GM18517 (cell line): ENCODE results near the gene GCHFR.

Source experiments
- ATAC-seq: cut with Tn5 transposase; IDR thresholded peaks from one replicate; pipeline ENCODE4 v1.9.1; 2021; ENCODE audit warnings: mild to moderate bottlenecking, moderate library complexity; ENCODE audit not compliant: unreplicated experiment

Gene GCHFR

GRCh38 chr15:40754883-40755811 is 8.7 kb upstream of the GCHFR start, which contains the start of gene RMDN3:
Gene RMDN3 (minus strand): TSS chr15:40755254. CDS start chr15:40754783, 471 bp downstream.
- peak; percentile 62 for ATAC-seq

GRCh38 chr15:40755812-40756208 is 8.1 kb upstream of the GCHFR start:
- ATAC-seq: no peak

DNA sequence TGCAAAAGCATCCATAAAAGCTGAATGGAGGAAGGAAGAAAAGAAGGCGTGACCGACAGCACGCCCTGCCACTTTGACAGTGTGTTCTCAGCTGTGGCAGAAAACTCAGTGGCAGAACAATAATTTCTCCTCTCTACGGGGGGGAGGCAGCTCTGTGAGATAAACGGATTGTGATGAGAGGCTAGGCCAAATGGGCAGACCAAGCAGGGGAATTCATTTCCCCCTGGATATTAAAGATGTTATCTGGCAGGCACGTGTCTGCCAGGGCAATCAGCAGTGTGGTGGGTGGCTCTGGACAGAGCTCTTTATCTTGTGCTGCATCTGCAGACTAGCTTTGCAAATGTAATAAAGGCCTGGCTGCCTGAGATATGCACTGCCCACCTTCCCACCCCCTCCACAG is 6.9 kb upstream of the GCHFR start:
- no peak for ATAC-seq

- ATAC-seq: no peak
Measured at GRCh38 chr15:40759961-40760360, 3.9 kb upstream of the GCHFR start.

- ATAC-seq: no peak
Measured at GRCh38 chr15:40762919-40763800, 708 bp upstream of the GCHFR start.

- no peak for ATAC-seq
Measured at GRCh38 chr15:40764629-40765103, 798 bp downstream of the GCHFR start.

DNA sequence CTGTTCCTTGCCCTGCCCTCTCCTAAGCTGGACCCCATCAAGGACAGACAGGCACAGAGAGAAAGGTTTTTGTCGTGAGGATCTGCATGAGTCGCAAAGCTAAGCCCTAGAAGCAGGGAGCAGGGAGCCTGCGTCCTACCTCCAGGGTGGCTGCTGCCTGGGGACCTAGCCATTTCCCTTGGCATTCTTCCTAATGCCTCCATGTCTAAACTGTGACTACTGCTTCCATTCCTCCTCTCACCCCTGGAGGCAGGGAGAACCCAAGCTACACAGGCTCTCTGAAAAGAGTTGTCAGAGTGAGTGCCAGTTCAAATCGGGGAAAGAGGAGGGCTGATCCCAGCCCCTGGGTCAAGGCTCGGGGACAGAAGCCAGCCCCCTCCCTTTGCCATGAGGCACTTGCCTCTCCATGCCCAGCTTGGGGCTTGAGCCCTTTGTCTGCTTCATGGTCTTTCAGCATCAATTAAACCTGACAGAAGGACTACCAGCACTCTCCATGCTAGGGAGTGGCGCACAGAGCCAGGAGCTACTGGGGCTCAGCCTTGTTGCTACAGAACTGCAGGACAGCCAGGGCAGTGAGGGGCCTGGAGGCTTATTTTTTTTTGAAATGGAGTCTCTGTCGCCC is 2.4 kb downstream of the GCHFR start:
- ATAC-seq: no peak

DNA sequence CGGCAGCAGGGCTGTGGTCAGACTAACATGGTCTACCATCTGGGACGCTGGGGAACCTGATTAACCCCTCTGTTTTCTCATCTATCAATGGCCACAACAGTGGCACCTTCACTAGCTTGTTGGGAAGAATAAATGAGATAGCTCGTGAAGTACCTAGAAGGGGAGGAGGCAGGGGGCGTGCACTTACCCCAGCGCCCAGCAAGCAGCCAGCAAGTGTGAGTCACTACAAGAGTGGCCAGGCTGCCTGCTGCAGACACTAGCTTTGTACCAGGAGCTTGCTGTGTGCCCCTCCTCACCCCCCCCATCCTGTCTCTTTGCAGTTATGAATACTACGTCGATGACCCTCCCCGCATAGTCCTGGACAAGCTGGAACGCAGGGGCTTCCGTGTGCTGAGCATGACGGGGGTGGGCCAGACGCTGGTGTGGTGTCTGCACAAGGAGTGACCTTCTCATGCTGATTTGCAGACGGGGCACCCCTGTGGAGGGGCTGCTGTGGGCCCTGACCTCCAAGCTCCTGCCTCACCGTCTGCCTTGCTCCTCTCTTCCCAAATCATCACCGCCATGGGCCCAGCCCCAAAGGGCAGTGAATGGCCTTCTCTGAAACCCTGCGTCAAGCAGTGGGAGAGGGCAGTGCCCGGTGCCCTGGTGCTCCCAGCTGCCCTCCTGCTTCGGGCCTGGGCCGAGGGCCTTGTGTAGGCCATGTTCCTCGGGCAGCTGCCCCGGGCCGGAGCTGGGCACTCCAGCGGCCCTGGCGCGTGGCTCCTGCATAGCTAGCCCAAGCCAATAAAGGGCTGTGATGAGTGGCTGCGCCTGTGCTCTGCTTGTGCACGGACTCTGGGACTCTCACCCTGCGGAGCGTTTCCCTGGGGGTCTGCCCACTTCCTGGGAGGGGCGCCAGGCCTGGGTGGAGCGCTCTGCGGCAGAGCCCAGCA is 3.3 kb downstream of the GCHFR start:
- no peak for ATAC-seq

DNA sequence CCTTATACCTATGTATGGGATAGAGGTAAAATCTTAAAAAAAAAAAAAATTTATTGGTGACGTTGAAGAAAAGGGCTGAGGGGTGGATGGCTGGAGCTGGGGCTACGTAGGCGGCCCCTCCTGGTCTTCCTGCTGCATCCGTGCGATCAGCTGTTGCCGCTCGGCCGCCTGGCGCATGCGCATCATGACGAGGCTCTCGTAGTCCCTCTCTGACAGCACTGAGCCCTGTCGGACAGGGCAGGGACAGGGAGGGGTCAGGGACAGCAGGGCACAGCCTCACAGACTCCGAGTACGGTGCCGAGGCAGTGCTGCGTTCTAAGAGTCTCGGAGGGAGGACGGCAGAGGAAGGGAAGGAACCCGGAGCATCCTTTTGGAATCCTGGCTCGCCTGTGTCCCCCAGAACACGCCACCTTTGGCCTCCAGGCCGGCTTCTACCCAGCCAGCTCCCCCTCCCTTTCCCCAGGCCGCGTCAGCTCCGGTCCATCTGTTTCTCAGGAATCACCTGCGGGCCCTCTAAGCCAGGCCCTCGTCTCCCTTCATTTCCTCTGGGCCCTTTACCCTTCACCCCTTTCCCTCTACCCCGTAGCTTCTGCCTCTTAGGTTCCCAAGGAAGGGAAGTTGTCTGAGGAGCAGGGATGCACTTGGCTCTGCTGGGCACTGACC is 4.1 kb downstream of the GCHFR start:
- no peak for ATAC-seq

DNA sequence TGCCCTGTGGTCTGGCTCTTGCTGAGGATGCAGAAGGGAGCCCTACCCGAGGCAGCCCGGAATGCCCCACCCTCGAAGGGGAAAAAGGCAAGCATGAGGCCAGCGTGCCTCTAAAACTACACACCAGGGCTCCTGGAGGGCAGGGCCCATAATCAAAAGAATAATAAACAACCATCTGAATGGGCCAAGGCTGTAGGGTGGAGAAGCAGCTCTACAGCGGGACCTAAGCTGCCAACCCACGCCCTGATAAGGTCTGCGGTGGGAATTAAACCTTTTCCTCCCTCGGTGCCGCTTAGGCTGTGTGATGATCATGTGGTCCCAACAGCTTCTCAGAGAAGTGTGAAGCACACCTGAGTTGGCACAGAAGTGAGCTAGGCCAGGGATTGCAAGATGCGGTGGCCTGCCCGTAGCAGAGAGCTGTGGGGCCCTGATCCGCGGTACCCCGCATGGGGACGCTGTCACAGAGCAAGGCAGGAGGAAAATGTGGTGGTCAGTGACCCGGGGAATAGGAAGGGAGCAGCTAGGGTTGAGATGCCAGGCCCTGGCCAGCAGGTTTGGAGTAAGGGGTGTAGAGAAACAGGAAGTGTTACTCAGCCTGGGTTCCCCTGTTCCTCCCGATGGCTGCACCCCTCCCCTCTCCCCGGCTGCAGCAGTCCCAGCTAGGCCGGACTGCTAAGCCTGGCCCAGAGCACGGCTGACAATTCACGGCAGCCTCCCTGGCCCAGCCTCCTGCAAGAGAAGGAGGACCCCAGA is 4.8 kb downstream of the GCHFR start:
- ATAC-seq: no peak

DNA sequence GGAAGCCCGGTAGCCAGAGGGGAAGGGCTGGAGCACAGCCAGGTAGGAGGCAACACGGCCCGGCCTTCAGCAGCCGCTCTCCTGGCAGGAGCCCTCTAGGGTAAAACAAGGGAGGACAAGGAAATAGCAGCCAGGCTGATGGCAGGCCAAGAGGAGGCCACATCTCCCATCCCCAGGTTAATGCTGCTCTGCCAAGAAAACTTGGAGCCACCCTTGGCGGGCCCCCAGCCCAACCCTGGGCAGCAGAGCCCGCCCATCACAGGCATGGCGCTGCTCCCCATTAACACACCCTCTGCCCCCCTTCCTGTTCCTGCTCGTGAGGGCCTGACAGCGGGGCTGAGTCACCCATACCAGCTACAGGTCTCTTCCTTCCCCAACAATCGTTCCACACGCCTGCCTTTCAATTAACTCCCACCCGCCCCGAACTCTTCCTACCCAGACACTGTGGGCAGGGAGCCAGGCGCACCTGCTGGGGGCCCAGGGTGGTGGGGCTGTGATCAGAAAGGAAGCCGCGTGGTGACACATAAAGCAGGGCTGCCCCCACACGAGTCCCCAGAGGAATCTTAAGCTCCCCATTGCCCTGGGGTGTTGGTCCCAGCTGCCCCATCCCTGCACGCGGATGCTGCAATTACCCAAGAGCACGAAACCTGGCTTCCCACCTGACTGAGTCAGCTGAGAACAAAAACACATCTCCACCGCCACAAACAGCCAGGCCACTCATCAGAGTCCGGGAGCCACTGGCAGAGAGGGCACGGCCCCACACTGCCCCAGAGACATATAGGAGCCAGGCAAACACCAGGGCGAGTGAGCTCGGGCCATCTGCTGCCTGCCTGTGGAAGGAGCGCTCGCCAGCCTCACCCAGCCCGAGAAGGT is 5.6 kb downstream of the GCHFR start, which contains the start of gene C15orf62:
C15orf62 (plus strand) TSS at position 707 of the 873 bp plus-strand sequence. CDS start 516 bp downstream, outside the sequence.
- peak; percentile 39 for ATAC-seq

- no peak for ATAC-seq
Measured at GRCh38 chr15:40770147-40770721, 6.4 kb downstream of the GCHFR start.

DNA sequence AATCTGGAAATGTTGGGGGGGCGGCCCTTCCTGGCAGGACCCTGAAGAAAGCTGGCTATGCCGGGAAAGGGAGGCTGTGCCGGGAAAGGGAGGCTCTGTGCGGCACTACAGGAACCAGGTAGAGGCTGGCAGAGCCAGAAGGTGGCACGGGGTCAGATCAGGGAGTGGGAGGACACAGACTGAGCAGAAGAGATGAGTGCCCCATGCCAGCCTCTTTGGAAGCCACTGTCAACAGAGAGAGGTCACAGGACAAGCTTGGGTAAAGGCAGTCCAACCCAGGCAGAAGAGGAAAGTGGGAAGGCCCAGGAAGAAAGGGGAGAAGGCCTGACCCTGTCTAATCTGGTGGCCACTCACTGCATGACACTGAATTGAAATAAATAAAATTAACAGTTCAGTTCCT is 7.4 kb downstream of the GCHFR start:
- ATAC-seq: no peak

- no peak for ATAC-seq
Measured at GRCh38 chr15:40772014-40772413, 8.1 kb downstream of the GCHFR start.

DNA sequence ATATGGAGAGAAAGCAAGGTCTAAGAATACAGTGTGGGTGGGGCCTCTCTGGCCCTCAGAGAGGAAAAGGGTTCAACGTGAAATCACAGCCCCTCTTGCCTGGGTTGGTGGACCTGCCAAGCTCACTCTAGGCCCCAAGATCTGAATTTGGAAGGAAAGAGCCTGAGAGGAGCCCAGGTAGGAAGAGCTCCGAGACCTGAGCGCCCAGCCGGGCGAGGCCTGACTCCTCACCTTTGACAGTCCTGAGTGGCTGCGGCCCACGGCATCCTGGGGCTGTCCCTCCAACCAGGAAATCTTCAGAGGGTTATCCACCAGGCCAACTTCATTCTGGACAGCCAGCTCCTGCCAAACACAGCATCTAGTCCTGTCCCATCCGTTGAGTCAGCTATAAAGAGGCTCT is 9.6 kb downstream of the GCHFR start:
- no peak for ATAC-seq

DNA sequence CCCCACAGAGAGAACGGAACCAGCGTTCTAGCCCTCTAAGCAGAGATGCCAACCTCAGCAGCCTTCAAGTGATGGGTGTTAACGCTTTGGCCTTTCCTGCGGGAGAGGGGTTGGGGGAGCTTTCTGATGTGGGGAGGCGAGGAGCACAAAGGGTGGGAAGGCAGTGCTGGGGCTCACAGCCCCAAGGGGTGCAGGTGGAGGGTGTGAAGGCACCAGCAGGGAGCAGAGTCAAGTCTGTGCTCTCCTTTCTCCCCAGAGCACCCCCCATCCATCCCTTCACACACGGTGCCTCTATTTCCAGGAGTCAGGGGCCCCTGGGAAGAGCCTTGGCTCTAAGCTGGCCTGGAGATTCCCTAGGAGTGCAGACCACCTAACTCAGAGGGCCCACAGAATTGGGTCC is 10.0 kb downstream of the GCHFR start:
- ATAC-seq: no peak

DNA sequence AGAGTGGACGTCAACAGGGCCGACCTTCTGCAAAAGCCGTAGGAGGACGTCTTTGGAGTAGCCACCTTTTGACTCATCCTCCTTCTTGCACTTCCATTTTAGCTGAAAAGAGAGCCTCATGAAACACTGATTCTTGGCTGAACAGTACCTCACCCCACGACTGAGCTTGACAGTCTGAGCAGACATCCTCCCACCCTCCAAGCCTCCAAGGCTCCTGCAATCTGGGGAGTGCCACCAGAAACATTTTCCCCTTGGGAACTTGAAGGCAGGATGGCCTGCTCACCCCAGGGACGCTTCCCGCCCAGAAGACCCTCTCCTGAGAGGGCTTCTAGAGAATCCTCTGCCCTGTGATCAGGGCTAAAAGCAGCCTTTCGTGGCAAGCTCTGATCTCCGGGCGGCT is 11.1 kb downstream of the GCHFR start:
- no peak for ATAC-seq
